SK-N-MC (cell line): ENCODE results near the gene CD300A.

Source experiments
- DNase-seq: peaks from one replicate; pipeline ENCODE4 v3.0.0-alpha.2; 2011; ENCODE audit warnings: low read depth, low spot score
- H3K27ac ChIP-seq: fragments of 200-600 bp; sonication (generic); 2 replicates; pipeline ENCODE4 v1.5.1; 2016; ENCODE audit warnings: mixed run types
- H3K36me3 ChIP-seq: fragments of 200-600 bp; sonication (generic); 2 replicates; pipeline ENCODE4 v1.6.1; 2017; ENCODE audit warnings: antibody characterized with exemption, low read length, mixed read lengths; ENCODE audit not compliant: insufficient read depth
- H3K4me3 ChIP-seq: fragments of 200-600 bp; sonication (generic); 2 replicates; pipeline ENCODE4 v1.5.1; 2016
- H3K9ac ChIP-seq: fragments of 200-600 bp; sonication (generic); 2 replicates; pipeline ENCODE4 v1.8.0; 2017; ENCODE audit warnings: mixed run types, mixed read lengths; ENCODE audit not compliant: insufficient read length
- H3K9me3 ChIP-seq: fragments of 200-600 bp; sonication (generic); 2 replicates; pipeline ENCODE4 v1.6.1; 2017; ENCODE audit warnings: low read depth, mild to moderate bottlenecking, antibody characterized with exemption, low read length, moderate library complexity, mixed read lengths
- EZH2 ChIP-seq: fragments of 200-600 bp; sonication (generic); IDR thresholded peaks from one replicate; pipeline ENCODE4 v1.6.1; 2017; ENCODE audit warnings: antibody characterized with exemption
- FOXP2 ChIP-seq: optimal IDR thresholded peaks from 2 replicates; pipeline ENCODE3; 2011; ENCODE audit warnings: mild to moderate bottlenecking, moderate library complexity; ENCODE audit not compliant: insufficient read depth; ENCODE audit errors: extremely low read length, control extremely low read depth
- POLR2AphosphoS5 ChIP-seq: IDR thresholded peaks from 2 replicates; pipeline ENCODE4 v1.6.1; 2012; ENCODE audit warnings: mild to moderate bottlenecking, low read depth, low read length, borderline replicate concordance

The CD300A gene

DNA sequence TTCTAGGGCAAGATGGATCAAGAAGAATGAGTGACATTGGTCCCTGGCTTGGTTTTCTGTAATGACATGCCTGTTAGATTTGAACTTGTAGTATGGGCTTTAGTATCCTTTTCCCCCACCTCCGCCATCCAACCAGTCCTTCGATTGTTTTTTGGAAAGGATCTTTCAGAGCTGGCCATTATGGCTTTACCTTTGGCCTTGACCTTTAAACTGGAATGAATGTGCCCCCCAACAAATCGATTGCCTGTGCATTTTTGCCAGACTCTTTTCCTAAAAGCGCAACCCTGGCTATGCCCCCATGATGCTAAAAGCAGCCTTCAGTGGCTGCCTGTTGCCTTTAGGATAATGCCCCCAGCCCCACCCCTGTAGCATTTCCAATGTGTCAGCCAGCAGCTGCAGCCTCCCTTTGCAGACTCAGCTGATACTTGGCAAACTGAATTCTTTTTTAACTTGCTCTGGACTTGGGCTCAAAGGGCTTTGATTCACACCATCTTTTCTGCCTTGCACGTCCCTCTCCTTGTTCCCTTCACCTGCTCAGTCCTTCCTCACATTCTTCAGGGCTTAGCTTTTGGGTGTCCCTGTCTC, 30.6 kb upstream of the CD300A start:
- no peaks in the 10 kb centered on the region for H3K36me3 ChIP-seq
- H3K9ac ChIP-seq, result no peak overlapping the region
- DNase-seq, result no peak
- no peak overlapping the region for H3K27ac ChIP-seq
- H3K9me3 ChIP-seq, result peaks cover 2% of the 10 kb centered on the region; the same call in 1 of the 2 replicates
- TF ChIP-seq POLR2AphosphoS5, result no peak
- TF ChIP-seq FOXP2, result no peak
- TF ChIP-seq EZH2, result no peak
- H3K4me3 ChIP-seq, result no peak overlapping the region

DNA sequence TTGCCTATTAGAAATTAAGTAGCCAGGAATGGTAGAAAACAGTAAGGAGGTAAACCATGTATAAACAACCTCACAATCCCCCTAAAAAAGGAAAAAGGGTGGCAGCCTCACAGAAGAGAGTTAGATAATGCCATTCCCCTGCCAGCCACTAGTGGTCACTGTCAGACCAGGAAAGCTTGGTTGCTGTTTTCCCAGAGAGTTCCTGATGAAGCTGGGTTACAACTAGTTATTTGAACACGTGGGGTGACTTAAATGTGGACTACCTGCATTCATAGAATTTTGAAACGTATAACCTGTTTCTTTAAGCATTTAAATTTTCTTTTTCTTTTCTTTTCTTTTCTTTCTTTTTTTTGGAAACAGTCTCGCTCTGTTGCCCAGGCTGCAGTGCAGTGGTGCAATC, 28.7 kb upstream of the CD300A start:
- no peaks in the 10 kb centered on the region for H3K36me3 ChIP-seq
- H3K4me3 ChIP-seq, result no peak overlapping the region
- TF ChIP-seq POLR2AphosphoS5 (no peak), EZH2 (no peak), FOXP2 (no peak)
- H3K27ac ChIP-seq, result no peak overlapping the region
- H3K9ac ChIP-seq, result no peak overlapping the region
- peaks cover 2% of the 10 kb centered on the region; the same call in 1 of the 2 replicates for H3K9me3 ChIP-seq
- DNase-seq, result no peak

DNA sequence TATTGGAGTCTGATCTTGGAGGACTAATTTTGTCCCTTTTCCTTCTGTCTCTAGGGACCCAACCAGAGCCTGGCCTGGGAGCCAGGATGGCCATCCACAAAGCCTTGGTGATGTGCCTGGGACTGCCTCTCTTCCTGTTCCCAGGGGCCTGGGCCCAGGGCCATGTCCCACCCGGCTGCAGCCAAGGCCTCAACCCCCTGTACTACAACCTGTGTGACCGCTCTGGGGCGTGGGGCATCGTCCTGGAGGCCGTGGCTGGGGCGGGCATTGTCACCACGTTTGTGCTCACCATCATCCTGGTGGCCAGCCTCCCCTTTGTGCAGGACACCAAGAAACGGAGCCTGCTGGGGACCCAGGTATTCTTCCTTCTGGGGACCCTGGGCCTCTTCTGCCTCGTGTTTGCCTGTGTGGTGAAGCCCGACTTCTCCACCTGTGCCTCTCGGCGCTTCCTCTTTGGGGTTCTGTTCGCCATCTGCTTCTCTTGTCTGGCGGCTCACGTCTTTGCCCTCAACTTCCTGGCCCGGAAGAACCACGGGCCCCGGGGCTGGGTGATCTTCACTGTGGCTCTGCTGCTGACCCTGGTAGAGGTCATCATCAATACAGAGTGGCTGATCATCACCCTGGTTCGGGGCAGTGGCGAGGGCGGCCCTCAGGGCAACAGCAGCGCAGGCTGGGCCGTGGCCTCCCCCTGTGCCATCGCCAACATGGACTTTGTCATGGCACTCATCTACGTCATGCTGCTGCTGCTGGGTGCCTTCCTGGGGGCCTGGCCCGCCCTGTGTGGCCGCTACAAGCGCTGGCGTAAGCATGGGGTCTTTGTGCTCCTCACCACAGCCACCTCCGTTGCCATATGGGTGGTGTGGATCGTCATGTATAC, 26.5 kb upstream of the CD300A start:
- Histone ChIP-seq H3K36me3 (no peaks in the 10 kb centered on the region), H3K9ac (no peak overlapping the region), H3K9me3 (peaks cover 2% of the 10 kb centered on the region; the same call in 1 of the 2 replicates), H3K27ac (no peak overlapping the region), H3K4me3 (no peak overlapping the region)
- TF ChIP-seq FOXP2 (no peak), POLR2AphosphoS5 (no peak), EZH2 (no peak)
- DNase-seq, result no peak

DNA sequence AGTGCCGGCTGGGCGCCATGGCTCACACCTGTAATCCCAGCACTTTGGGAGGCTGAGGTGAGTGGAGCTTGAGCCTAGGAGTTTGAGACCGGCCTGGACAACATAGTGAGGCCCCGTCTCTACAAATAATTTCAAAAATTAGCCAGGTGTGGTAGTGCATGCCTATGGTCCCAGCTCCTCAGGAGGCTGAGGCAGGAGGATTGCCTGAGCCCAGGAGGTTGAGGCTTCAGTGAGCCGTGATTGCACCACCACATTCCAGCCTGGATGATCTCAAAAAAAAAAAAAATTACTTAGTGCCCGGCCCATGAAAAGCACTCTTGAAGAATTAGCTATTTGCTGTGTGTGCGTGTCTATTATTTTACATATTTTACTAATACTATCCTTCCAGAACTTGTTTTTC, 24.9 kb upstream of the CD300A start:
- H3K9me3 ChIP-seq, result peaks cover 2% of the 10 kb centered on the region; the same call in 1 of the 2 replicates
- DNase-seq, result no peak
- H3K36me3 ChIP-seq, result no peaks in the 10 kb centered on the region
- no peak overlapping the region for H3K4me3 ChIP-seq
- no peak overlapping the region for H3K27ac ChIP-seq
- TF ChIP-seq POLR2AphosphoS5 (no peak), EZH2 (no peak), FOXP2 (no peak)
- H3K9ac ChIP-seq, result no peak overlapping the region

DNA sequence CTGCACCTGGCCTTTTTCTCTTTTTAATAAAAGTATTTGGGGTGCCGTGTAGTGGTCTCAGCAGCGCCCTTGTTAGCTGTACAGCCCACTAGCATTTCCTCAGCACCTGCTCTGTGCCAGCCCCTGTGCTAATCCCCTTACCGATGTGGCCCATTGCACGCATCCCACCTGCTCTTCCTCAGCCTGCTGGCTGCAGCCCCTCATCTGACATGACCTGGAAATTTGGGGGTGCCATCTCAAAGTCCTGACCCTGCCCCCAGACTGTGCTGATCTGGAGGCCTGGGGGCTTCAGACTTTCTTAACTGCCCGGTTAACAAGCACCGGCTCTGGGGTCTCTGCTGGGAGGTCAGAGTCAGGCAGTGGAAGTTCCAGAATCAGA, 24.2 kb upstream of the CD300A start:
- Histone ChIP-seq H3K4me3 (no peak overlapping the region), H3K9ac (no peak overlapping the region), H3K9me3 (peaks cover 2% of the 10 kb centered on the region; the same call in 1 of the 2 replicates), H3K36me3 (no peaks in the 10 kb centered on the region), H3K27ac (no peak overlapping the region)
- no peak for DNase-seq
- no peak for TF ChIP-seq EZH2
- TF ChIP-seq POLR2AphosphoS5, result no peak
- no peak for TF ChIP-seq FOXP2

DNA sequence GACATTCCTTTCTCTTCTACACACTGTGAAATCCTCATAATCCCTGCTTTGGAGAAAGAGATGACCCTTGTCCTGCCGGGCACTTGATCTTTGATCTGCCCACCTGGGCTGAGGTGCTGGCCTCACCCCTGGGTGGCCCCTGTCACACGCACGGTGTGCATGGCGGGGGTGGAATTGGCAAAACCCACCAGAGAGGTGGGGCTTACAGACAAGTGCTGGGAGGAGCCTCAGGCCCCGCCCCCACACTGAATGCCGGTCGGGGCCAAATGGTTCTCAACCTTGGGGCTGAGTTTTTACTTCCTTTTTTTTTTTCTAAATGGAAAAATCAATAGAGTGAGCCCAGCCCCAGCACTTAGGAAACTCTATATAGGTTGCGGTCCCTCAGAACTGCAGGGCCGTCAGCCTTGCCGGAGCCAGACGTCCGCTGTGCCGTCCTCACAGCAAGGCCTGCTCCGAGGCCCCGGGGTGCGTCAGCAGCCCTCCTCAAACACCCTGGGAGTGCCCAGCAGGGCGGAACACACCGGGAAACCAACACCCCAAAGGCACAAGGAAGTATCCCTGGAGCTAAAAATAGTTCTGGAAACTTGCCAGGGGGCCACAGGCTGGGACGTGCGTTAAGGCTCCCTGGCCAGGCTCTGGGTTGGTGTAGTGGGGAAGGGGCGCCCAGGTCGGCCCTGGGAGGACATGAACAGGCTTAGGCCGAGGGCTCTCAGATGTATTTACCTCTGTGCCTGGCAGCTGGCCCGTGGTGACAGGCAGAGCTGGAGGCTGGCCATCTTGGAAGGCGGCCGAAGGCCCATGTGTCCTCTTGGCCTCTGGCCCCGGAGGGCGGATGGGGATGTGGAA, 23.5 kb upstream of the CD300A start:
- Histone ChIP-seq H3K36me3 (no peaks in the 10 kb centered on the region), H3K27ac (no peak overlapping the region), H3K9ac (peak overlapping the region; percentile 26), H3K9me3 (no peaks in the 10 kb centered on the region), H3K4me3 (peak overlapping the region; percentile 25; the same call in 1 of the 2 replicates)
- TF ChIP-seq FOXP2 (no peak), POLR2AphosphoS5 (no peak)
- no peak for DNase-seq

DNA sequence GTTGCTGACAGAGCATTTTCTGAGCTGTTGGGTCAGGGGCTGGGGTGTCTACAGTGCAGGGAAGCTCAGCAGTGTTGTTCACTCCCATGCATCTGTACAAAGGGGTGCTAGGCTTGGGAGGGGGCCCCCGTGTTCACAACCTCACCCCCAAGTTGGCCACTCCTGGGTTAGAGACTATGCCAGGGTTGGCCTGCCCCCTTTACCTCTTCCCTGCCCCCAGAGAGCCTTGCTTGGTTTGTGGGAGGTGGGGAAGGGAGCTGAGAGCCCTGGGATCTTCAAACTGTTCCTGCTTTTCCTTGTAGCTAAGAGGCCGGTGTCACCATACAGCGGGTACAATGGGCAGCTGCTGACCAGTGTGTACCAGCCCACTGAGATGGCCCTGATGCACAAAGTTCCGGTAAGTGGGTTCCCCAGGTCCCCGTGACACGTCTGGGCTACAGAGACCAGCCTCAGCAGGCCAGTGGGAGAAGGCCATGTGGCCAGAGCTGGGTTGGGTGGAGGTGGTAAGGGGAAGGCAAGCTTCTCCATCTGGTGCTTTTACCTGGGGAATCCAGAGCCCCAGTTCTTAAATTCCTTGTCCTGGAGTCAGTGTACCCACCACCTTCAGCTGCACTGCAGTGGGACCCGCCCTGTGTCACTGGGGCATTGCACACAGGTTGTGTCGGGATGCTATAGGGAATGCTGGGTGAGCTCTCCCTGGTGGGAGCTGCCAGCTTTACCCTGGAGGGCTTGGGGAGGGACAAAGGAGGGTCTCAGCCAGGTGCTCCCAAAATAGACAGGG, 22.7 kb upstream of the CD300A start:
- Histone ChIP-seq H3K27ac (no peak overlapping the region), H3K36me3 (no peaks in the 10 kb centered on the region), H3K9me3 (no peaks in the 10 kb centered on the region), H3K9ac (no peak overlapping the region), H3K4me3 (no peak overlapping the region; the same call in 1 of the 2 replicates)
- no peak for DNase-seq
- TF ChIP-seq EZH2 (no peak), FOXP2 (no peak), POLR2AphosphoS5 (no peak)

DNA sequence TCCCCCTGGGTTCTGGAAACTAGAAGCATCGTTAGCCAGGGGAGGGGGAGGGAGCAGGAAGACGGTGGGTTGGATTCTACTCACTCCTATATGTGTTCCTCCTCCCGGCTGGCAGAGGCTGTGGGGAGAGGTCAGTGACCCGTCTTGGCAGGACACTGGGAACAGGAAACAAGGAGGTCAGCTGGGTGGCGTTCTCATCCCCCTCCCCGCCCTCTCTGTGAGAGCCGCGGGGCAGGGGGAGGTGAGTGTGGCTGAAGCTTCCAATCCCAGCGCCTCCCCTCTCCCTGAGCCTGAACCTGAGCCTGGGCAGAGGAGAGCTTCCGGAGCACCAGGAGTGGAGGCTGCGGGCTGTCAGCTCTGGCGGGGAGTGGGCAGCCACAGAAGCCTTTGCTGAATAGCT, 22.0 kb upstream of the CD300A start:
- Histone ChIP-seq H3K9me3 (no peaks in the 10 kb centered on the region), H3K27ac (no peak overlapping the region), H3K4me3 (no peak overlapping the region), H3K9ac (no peak overlapping the region), H3K36me3 (no peaks in the 10 kb centered on the region)
- no peak for DNase-seq
- TF ChIP-seq POLR2AphosphoS5 (no peak), FOXP2 (no peak), EZH2 (no peak)
